Inflammatory macrophage (primary cell): ENCODE measurements around the gene WASHC3.
"Not testable (repeated sequence)": the region's sequence is repeated elsewhere in the genome, so short reads cannot be mapped to it uniquely, and the experiment has no call there.

ENCODE experiments used
- DNase-seq, 2 donors: peaks; one replicate each; pipeline ENCODE4 v3.0.0-alpha.2; 2020 to 2022

WASHC3 gene

GRCh38 chr12:102050660-102051430, 10.9 kb downstream of the WASHC3 start:
- peak in 1 of 2 donors; percentile 16 for DNase-seq

DNA sequence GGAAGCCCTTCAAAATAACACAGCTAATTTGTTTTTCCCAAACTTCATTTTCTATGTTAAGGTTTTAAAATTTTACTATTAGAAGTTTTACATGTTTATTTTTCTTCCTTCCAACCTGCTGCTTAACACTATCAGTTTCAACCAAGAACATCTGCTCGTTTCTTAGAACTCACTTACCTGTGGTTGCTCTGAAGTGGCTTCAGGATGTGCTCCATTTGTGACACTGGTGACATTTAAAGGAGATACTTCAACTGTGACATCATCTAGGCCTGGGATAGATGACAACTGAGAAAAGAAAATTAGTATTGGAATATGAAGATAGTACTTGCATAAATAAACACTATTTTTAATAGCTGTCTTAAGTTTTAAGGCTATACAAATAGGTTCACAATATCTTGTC, 17.9 kb downstream of the WASHC3 start:
- no peak for DNase-seq

DNA sequence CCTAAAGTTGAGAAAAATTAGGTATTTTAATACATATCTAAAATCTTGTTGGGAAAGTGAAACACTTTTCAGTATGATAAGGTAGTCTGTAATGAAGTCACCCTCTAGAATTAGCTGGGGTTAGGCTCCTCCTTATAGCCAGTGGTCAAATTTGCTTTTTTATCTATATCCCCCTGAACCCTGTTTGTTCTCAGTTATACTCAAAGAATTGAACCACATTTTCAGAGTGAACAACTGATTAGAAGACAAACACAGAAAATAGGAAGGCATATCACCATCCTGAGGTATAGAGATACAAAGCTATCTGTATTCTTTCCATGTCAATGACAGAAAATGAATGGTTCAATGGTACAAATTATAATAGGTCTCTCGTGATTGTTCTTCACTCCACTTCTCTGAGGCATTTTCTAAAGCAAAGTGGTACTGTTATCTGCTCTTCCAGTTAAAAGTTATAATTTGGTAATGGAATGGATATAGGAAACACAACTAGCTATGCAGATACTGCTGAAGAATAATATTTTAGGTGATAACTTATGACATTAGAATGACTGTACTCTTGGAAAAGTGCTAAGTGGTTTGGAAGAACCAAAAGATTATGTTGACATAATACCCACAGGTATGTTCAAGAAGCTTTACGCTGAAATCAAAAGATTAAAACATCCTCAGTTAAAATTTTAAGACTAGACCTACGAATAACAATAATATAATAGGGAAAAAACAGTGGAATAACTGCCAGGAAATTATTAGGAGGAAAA, 27.6 kb downstream of the WASHC3 start:
- DNase-seq, result no peak

- DNase-seq, result no peak
Measured at GRCh38 chr12:102031852-102032251, 29.9 kb downstream of the WASHC3 start.

DNA sequence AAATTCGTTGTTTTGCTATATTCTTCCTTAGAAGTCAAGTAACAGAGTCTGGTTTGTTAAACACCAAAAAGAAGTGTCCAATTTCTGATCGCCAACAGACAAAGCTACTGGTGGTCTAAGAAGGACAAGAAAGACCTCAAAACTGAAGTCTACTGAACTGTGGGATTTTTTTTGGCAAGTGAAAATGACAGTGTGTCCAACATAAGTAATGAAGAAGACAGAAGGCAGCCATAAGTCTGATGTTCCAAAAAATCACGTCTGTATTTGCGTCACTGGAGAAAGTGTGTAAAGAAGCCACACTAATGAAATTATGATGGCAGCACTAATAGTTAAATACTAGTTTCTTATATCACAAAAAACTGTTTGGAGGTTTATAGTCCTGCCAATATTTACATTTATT, 32.6 kb downstream of the WASHC3 start:
- DNase-seq, result no peak

- DNase-seq, result no peak
Measured at GRCh38 chr12:102026728-102027127, 35.1 kb downstream of the WASHC3 start.

DNA sequence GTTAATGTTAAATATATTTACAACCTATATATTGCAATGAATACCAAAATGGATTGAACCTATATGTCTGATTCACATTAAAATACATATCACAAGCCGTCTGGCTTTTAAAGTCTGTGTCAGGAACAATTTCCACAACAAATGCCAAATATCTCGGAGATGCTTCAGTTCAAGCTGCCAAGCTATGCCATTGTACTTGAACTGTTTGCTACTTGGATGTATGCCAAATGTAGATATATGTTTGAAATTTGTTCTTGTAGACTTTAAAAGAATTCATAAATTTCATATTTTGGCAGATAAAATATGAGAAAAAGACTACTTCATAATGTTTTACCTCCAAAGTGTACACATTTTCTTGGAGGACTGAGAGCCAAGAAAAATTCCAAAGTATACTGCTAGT, 37.0 kb downstream of the WASHC3 start:
- DNase-seq, result no peak

DNA sequence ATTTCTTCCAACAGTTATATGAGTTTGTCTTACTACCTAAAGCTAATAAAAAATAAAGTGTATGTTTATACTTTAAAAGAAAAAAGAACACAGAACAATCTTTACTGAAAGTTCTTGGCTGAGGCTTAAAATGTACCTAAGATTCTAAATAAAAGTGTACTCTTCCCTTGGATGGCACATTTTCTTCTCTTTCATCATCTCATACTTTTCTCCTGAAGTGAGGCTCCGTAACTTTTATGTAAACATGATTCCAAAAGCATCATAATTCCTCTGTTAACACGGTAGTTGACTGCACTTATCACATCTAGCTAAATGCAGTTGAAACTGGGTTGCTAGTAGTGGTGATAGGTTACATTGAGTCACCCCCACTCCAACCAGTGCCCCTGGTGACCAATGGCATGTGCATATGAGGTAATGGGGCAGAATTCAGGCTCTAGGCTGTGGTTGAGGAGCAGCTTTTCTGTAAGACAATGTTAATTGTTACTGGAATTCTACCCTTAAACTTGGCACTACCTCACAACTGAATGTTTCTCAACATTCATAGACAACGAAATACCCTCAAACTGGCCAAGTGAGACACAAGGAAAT, 38.4 kb downstream of the WASHC3 start:
- no peak for DNase-seq

- DNase-seq, result peak in 1 of 2 donors; percentile 15
Measured at GRCh38 chr12:102022286-102022685, 39.5 kb downstream of the WASHC3 start.

- no peak for DNase-seq
Measured at GRCh38 chr12:102021540-102022246, 40.1 kb downstream of the WASHC3 start.

DNA sequence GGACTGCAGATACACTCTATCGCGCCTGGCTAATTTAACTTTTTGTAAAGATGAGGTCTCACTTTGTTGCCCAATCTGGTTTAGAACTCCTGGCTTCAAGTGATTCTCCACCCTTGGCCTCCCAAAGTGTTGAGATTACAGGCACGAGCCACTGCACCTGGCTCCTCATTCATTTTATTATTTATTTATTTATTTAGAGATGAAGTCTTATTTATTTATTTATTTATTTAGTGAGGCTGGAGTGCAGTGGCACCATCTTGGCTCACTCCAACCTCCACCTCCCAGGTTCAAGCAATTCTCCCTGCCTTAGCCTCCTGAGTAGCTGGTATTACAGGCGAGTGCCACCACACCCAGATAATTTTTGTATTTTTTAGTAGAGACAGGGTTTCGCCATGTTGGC, 43.2 kb downstream of the WASHC3 start:
- not testable (repeated sequence) for DNase-seq

GRCh38 chr12:102016472-102016871, 45.3 kb downstream of the WASHC3 start:
- no peak for DNase-seq

- peak; percentile 39 to 41 for DNase-seq
Measured at GRCh38 chr12:102010265-102010994, 51.4 kb downstream of the WASHC3 start.

GRCh38 chr12:102009796-102010195, 52.0 kb downstream of the WASHC3 start:
- DNase-seq, result no peak

DNA sequence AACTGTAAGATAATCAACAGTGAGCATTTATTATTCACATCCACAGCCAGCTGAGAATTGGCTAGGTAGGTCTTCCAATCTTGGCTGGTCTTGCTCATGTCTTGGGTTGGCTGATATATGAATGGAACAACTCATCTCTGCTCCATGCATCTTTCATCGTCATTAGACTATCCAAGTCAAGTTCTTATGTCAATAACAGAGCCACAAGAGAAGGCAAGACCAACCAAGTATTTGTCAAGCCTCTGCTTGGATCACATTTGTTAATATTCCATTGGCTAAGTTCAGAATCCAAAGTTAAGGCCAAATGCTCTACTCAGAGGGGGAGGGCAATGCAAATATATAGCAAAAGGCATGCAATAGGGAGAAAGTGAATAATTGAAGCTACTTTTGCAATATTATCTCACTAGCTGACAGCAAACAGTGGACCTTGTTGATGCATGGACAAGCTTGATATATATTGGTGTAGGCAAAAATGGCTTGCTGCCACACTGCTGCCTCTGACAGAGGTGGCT, 53.1 kb downstream of the WASHC3 start:
- DNase-seq, result no peak

- no peak for DNase-seq
Measured at GRCh38 chr12:102005256-102005655, 56.5 kb downstream of the WASHC3 start.

DNA sequence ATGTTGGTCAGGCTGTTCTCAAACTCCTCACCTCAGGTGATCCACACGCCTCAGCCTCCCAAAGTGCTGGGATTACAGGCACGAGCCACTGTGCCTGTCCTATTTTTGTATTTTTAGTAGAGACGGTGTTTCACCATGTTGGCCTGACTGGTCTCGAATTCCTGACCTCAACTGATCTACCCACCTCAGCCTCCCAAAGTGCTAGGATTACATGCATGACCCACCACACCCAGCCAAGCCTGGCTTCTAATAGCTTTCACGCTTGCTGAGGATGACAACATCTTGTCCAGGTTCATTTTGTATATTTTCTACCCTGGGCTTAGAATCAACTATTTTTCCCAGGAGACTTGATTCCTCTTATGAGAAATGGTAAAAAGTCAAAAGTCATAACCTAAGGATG, 64.7 kb downstream of the WASHC3 start:
- no peak for DNase-seq

- DNase-seq, result no peak
Measured at GRCh38 chr12:101995684-101996083, 66.1 kb downstream of the WASHC3 start.

- no peak for DNase-seq
Measured at GRCh38 chr12:101992091-101992490, 69.7 kb downstream of the WASHC3 start.

GRCh38 chr12:101982307-101982706, 79.5 kb downstream of the WASHC3 start:
- DNase-seq, result no peak

- DNase-seq, result no peak
Measured at GRCh38 chr12:101981868-101982267, 79.9 kb downstream of the WASHC3 start.

- DNase-seq, result no peak
Measured at GRCh38 chr12:101968770-101969169, 93.0 kb downstream of the WASHC3 start.
